Measurements from ENCODE around the gene SEMA3F.

SEMA3F gene

GRCh38 chr3:50171540-50172301 lies 16.6 kb downstream of the SEMA3F start:
- no peak for DNase-seq

- DNase-seq: no peak
Observed at GRCh38 chr3:50172626-50173220, 17.6 kb downstream of the SEMA3F start.

- DNase-seq: no peak
Observed at GRCh38 chr3:50173685-50174516, 18.8 kb downstream of the SEMA3F start.

- no peak for DNase-seq
Observed at GRCh38 chr3:50174517-50174895, 19.4 kb downstream of the SEMA3F start.

GRCh38 chr3:50174947-50175524 lies 19.9 kb downstream of the SEMA3F start:
- DNase-seq: no peak

GRCh38 chr3:50177346-50177745 lies 22.2 kb downstream of the SEMA3F start:
- no peak for DNase-seq

- no peak for DNase-seq
Observed at GRCh38 chr3:50179710-50180109, 24.6 kb downstream of the SEMA3F start.

- DNase-seq: no peak
Observed at GRCh38 chr3:50181985-50182384, 26.9 kb downstream of the SEMA3F start.

GRCh38 chr3:50182533-50183099 lies 27.5 kb downstream of the SEMA3F start:
- no peak for DNase-seq

GRCh38 chr3:50183755-50184154 lies 28.6 kb downstream of the SEMA3F start:
- DNase-seq: no peak

GRCh38 chr3:50184242-50184978 lies 29.3 kb downstream of the SEMA3F start:
- DNase-seq: no peak

GRCh38 chr3:50185230-50185629 lies 30.1 kb downstream of the SEMA3F start:
- no peak for DNase-seq

GRCh38 chr3:50186096-50186495 lies 31.0 kb downstream of the SEMA3F start:
- DNase-seq: no peak

GRCh38 chr3:50187750-50188149 lies 32.6 kb downstream of the SEMA3F start:
- no peak for DNase-seq

- DNase-seq: no peak
Observed at GRCh38 chr3:50189274-50189673, 34.1 kb downstream of the SEMA3F start.

- DNase-seq: no peak
Observed at GRCh38 chr3:50189989-50190388, 34.9 kb downstream of the SEMA3F start.

GRCh38 chr3:50190936-50191660 lies 36.0 kb downstream of the SEMA3F start, which contains the start of gene GNAT1:
Gene GNAT1 (plus strand): TSS chr3:50191610. CDS start chr3:50191726, 116 bp downstream.
- no peak for DNase-seq

GRCh38 chr3:50192124-50192523 lies 37.0 kb downstream of the SEMA3F start:
- DNase-seq: no peak

GRCh38 chr3:50192689-50193141 lies 37.6 kb downstream of the SEMA3F start:
- DNase-seq: peak; percentile 82

GRCh38 chr3:50193286-50193685 lies 38.2 kb downstream of the SEMA3F start:
- DNase-seq: no peak

GRCh38 chr3:50193746-50194127 lies 38.6 kb downstream of the SEMA3F start:
- no peak for DNase-seq

All from activated gamma-delta T cell treated with Interleukin-2 at 50 U/mL for 16 hours (primary cell).